Measurements from ENCODE around the gene ZNF76.

Gene ZNF76

GRCh38 chr6:35312076-35312800 is 52.7 kb downstream of the ZNF76 start:
- TF ChIP-seq POLR2A (IDR thresholded peaks at IDR 0.05; ENCODE audit: extremely low read depth, insufficient read length): no peak
- no peak for TF ChIP-seq MAX (IDR thresholded peaks at IDR 0.05; ENCODE audit: low read depth, low read length)
- TF ChIP-seq MYC (IDR thresholded peaks at IDR 0.05; ENCODE audit: low read depth, low read length): no peak
- TF ChIP-seq CTCF (IDR thresholded peaks at IDR 0.05; ENCODE audit: low read depth, low read length): no peak
- H3K4me3 ChIP-seq (ENCODE audit: low read depth, low read length): no peak overlapping the region
- DNase-seq (ENCODE audit: low read depth): no peak

GRCh38 chr6:35312807-35313206 is 53.3 kb downstream of the ZNF76 start:
- no peak overlapping the region for H3K4me3 ChIP-seq (ENCODE audit: low read depth, low read length)
- no peak for DNase-seq (ENCODE audit: low read depth)
- TF ChIP-seq CTCF (IDR thresholded peaks at IDR 0.05; ENCODE audit: low read depth, low read length) (no peak), MAX (IDR thresholded peaks at IDR 0.05; ENCODE audit: low read depth, low read length) (no peak), MYC (IDR thresholded peaks at IDR 0.05; ENCODE audit: low read depth, low read length) (no peak), POLR2A (IDR thresholded peaks at IDR 0.05; ENCODE audit: extremely low read depth, insufficient read length) (no peak)

- H3K4me3 ChIP-seq (ENCODE audit: low read depth, low read length): no peak overlapping the region
- DNase-seq (ENCODE audit: low read depth): no peak
- TF ChIP-seq CTCF (IDR thresholded peaks at IDR 0.05; ENCODE audit: low read depth, low read length): no peak
- no peak for TF ChIP-seq MAX (IDR thresholded peaks at IDR 0.05; ENCODE audit: low read depth, low read length)
- TF ChIP-seq POLR2A (IDR thresholded peaks at IDR 0.05; ENCODE audit: extremely low read depth, insufficient read length): no peak
- no peak for TF ChIP-seq MYC (IDR thresholded peaks at IDR 0.05; ENCODE audit: low read depth, low read length)
Observed at GRCh38 chr6:35317483-35318195, 58.1 kb downstream of the ZNF76 start.

GRCh38 chr6:35318196-35319171 is 58.9 kb downstream of the ZNF76 start:
- H3K4me3 ChIP-seq (ENCODE audit: low read depth, low read length): no peak overlapping the region
- TF ChIP-seq CTCF (IDR thresholded peaks at IDR 0.05; ENCODE audit: low read depth, low read length): no peak
- TF ChIP-seq MAX (IDR thresholded peaks at IDR 0.05; ENCODE audit: low read depth, low read length): no peak
- no peak for TF ChIP-seq MYC (IDR thresholded peaks at IDR 0.05; ENCODE audit: low read depth, low read length)
- no peak for TF ChIP-seq POLR2A (IDR thresholded peaks at IDR 0.05; ENCODE audit: extremely low read depth, insufficient read length)
- no peak for DNase-seq (ENCODE audit: low read depth)

GRCh38 chr6:35319346-35320030 is 60.0 kb downstream of the ZNF76 start:
- no peak for TF ChIP-seq MYC (IDR thresholded peaks at IDR 0.05; ENCODE audit: low read depth, low read length)
- no peak for TF ChIP-seq CTCF (IDR thresholded peaks at IDR 0.05; ENCODE audit: low read depth, low read length)
- TF ChIP-seq MAX (IDR thresholded peaks at IDR 0.05; ENCODE audit: low read depth, low read length): no peak
- TF ChIP-seq POLR2A (IDR thresholded peaks at IDR 0.05; ENCODE audit: extremely low read depth, insufficient read length): no peak
- no peak overlapping the region for H3K4me3 ChIP-seq (ENCODE audit: low read depth, low read length)
- no peak for DNase-seq (ENCODE audit: low read depth)

Data from NB4 (cell line).